ENCODE data around the gene USP34.

USP34 gene

GRCh38 chr2:61282104-61282590 lies 188.7 kb downstream of the USP34 start:
- Histone ChIP-seq H3K27me3 (ENCODE audit: insufficient read depth, poor library complexity, severe bottlenecking) (no peaks in the 10 kb centered on the region), H3K27ac (replicated peaks) (no peak overlapping the region), H3K4me3 (replicated peaks; ENCODE audit: insufficient read depth, low read length) (no peak overlapping the region)
- DNase-seq (ENCODE audit: low read depth in 1 of 2, low spot score in 1 of 2), result no peak
- TF ChIP-seq SPI1 (IDR thresholded peaks at IDR 0.05; ENCODE audit: borderline replicate concordance, low read depth), result no peak
- TF ChIP-seq POLR2AphosphoS5 (IDR thresholded peaks at IDR 0.05; ENCODE audit: low read depth), result no peak
- no peak for TF ChIP-seq CTCF (IDR thresholded peaks at IDR 0.05; ENCODE audit: insufficient read depth, low read length)
- TF ChIP-seq REST (IDR thresholded peaks at IDR 0.05; ENCODE audit: insufficient replicate concordance, low read depth), result no peak

- no peak for DNase-seq (ENCODE audit: low read depth in 1 of 2, low spot score in 1 of 2)
- no peak for TF ChIP-seq REST (IDR thresholded peaks at IDR 0.05; ENCODE audit: insufficient replicate concordance, low read depth)
- no peak for TF ChIP-seq GABPA (IDR thresholded peaks at IDR 0.05; ENCODE audit: low read depth)
- TF ChIP-seq SPI1 (IDR thresholded peaks at IDR 0.05; ENCODE audit: borderline replicate concordance, low read depth), result no peak
- no peak for TF ChIP-seq CTCF (IDR thresholded peaks at IDR 0.05; ENCODE audit: insufficient read depth, low read length)
- no peak for TF ChIP-seq POLR2AphosphoS5 (IDR thresholded peaks at IDR 0.05; ENCODE audit: low read depth)
- H3K27me3 ChIP-seq (ENCODE audit: insufficient read depth, poor library complexity, severe bottlenecking), result no peaks in the 10 kb centered on the region
- no peak overlapping the region for H3K4me3 ChIP-seq (replicated peaks; ENCODE audit: insufficient read depth, low read length)
- no peak overlapping the region for H3K27ac ChIP-seq (replicated peaks)
These were observed 189.6 kb downstream of the USP34 start for GRCh38 chr2:61281321-61281720.

GRCh38 chr2:61277756-61278155 lies 193.1 kb downstream of the USP34 start:
- TF ChIP-seq POLR2AphosphoS5 (IDR thresholded peaks at IDR 0.05; ENCODE audit: low read depth) (no peak), SPI1 (IDR thresholded peaks at IDR 0.05; ENCODE audit: borderline replicate concordance, low read depth) (no peak), REST (IDR thresholded peaks at IDR 0.05; ENCODE audit: insufficient replicate concordance, low read depth) (no peak), CTCF (IDR thresholded peaks at IDR 0.05; ENCODE audit: insufficient read depth, low read length) (no peak), GABPA (IDR thresholded peaks at IDR 0.05; ENCODE audit: low read depth) (no peak)
- Histone ChIP-seq H3K4me3 (replicated peaks; ENCODE audit: insufficient read depth, low read length) (no peak overlapping the region), H3K27me3 (ENCODE audit: insufficient read depth, poor library complexity, severe bottlenecking) (no peaks in the 10 kb centered on the region), H3K27ac (replicated peaks) (no peak overlapping the region)
- no peak for DNase-seq (ENCODE audit: low read depth in 1 of 2, low spot score in 1 of 2)
